Loucy (cell line): ENCODE results near the gene EPB41L2.

Source experiments
- H2AFZ ChIP-seq: fragments of 200-600 bp; sonication (generic); 2 replicates; pipeline ENCODE4 v1.6.0; 2016; ENCODE audit warnings: antibody characterized with exemption, mild to moderate bottlenecking, low read length, moderate library complexity
- H3F3A ChIP-seq: fragments of 200-600 bp; 2 replicates; pipeline ENCODE4 v1.6.0; 2016; ENCODE audit warnings: antibody characterized with exemption, low read depth, mild to moderate bottlenecking
- H3K27me3 ChIP-seq: fragments of 200-600 bp; sonication (generic); 2 replicates; pipeline ENCODE4 v1.6.1; 2014; ENCODE audit warnings: low read length, mild to moderate bottlenecking; ENCODE audit not compliant: insufficient read depth, poor library complexity, severe bottlenecking
- H3K36me3 ChIP-seq: fragments of 200-600 bp; sonication (generic); 2 replicates; pipeline ENCODE4 v1.6.1; 2016; ENCODE audit warnings: low read length; ENCODE audit not compliant: insufficient read depth
- H3K4me1 ChIP-seq: fragments of 200-600 bp; sonication (generic); 2 replicates; pipeline ENCODE4 v1.5.1; 2014; ENCODE audit warnings: low read length, mild to moderate bottlenecking; ENCODE audit not compliant: insufficient read depth, poor library complexity, severe bottlenecking
- H3K4me2 ChIP-seq: fragments of 200-600 bp; sonication (generic); 2 replicates; pipeline ENCODE4 v1.6.0; 2014; ENCODE audit warnings: antibody characterized with exemption, low read length, low read depth, mild to moderate bottlenecking; ENCODE audit not compliant: poor library complexity, severe bottlenecking
- H3K4me3 ChIP-seq: fragments of 200-600 bp; sonication (generic); 2 replicates; pipeline ENCODE4 v1.5.1; 2014; ENCODE audit warnings: low read length, mild to moderate bottlenecking, mixed read lengths; ENCODE audit not compliant: poor library complexity, severe bottlenecking
- H3K79me2 ChIP-seq: fragments of 200-600 bp; sonication (generic); 2 replicates; pipeline ENCODE4 v1.6.1; 2014; ENCODE audit warnings: low read length; ENCODE audit not compliant: insufficient read depth
- H3K9ac ChIP-seq: fragments of 200-600 bp; sonication (generic); 2 replicates; pipeline ENCODE4 v1.6.0; 2014; ENCODE audit warnings: mild to moderate bottlenecking, low read depth, low read length, moderate library complexity; ENCODE audit not compliant: poor library complexity, severe bottlenecking
- H3K9me2 ChIP-seq: fragments of 200-600 bp; sonication (generic); replicated peaks from 2 replicates; pipeline ENCODE4 v1.6.1; 2016; ENCODE audit warnings: low read depth, low read length, mixed read lengths
- H3K9me3 ChIP-seq: fragments of 200-600 bp; sonication (generic); 2 replicates; pipeline ENCODE4 v1.6.1; 2014; ENCODE audit warnings: mild to moderate bottlenecking, antibody characterized with exemption, low read length, low read depth; ENCODE audit not compliant: insufficient read depth
- H4K20me1 ChIP-seq: fragments of 200-600 bp; sonication (generic); 2 replicates; pipeline ENCODE4 v1.6.0; 2014; ENCODE audit warnings: antibody characterized with exemption, low read length, mild to moderate bottlenecking; ENCODE audit not compliant: insufficient read depth, poor library complexity, severe bottlenecking
- EZH2phosphoT487 ChIP-seq: fragments of 200-600 bp; IDR thresholded peaks from 2 replicates; pipeline ENCODE4 v1.6.1; 2018; ENCODE audit warnings: antibody characterized with exemption, mild to moderate bottlenecking, moderate library complexity, borderline replicate concordance
- TF ChIP-seq, protein P1 (sequence below): fragments of 200-600 bp; sonication (generic); conservative IDR thresholded peaks from 2 replicates; pipeline ENCODE4 v1.5.1; 2014; ENCODE audit warnings: mild to moderate bottlenecking, antibody characterized with exemption, low read length

The EPB41L2 gene

DNA sequence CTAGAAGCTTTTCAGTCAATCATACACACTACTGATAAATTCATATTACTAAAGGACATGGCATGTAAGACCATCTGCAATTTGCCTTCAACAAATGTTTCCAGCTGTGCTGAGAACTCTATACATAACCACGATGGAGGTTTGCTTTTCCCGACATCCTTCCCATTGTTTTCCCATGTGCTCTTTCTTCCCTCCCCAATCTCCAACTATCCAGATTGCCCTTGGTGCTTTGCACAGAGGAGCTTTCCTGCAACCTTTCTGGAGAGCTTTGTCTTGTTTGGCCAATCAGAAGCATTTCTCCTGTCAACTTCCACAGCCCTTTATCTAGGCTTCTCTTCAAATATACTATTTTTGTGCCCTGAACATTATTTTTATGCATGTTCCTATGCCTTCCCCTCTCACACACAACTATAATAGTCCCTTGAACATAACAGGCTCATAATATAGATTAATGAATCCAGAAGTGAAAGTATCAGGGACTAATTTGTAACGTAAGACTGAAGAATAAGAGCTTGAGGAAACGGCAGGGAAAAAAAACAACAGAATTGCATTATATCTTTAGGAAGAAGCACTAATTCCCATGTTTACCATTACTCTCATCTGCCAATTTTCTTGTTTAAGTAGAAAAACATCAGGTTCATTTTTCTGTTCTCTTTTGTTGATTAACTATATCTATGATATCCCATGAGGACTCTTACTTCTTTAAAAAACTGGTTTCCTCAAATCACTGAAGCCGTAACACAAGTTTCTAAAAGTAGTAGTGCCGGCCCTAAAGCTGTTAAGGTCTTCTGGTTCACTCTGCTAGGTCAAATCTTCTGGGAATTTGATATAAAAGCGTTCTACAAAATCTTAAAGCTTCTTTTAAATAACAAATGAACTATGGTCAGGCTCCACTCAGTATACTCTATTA, 215.8 kb downstream of the EPB41L2 start:
- H3K36me3 ChIP-seq = no peaks in the 10 kb centered on the region
- H3K9me3 ChIP-seq = no peaks in the 10 kb centered on the region
- no peak overlapping the region for H3K4me2 ChIP-seq
- H3K79me2 ChIP-seq = no peaks in the 10 kb centered on the region
- no peak overlapping the region for H2AFZ ChIP-seq
- TF ChIP-seq EZH2phosphoT487 = no peak
- H3F3A ChIP-seq = no peaks in the 10 kb centered on the region
- no peak overlapping the region for H3K4me3 ChIP-seq
- no peak overlapping the region for H3K9ac ChIP-seq
- no peaks in the 10 kb centered on the region for H3K27me3 ChIP-seq
- peaks cover 10% of the 10 kb centered on the region for H3K4me1 ChIP-seq
- no peaks in the 10 kb centered on the region for H4K20me1 ChIP-seq
- H3K9me2 ChIP-seq = no peaks in the 10 kb centered on the region

- Histone ChIP-seq H3K27me3 (no peaks in the 10 kb centered on the region), H3K79me2 (no peaks in the 10 kb centered on the region), H3K36me3 (no peaks in the 10 kb centered on the region; the same call in 1 of the 2 replicates), H4K20me1 (no peaks in the 10 kb centered on the region), H3K9me3 (no peaks in the 10 kb centered on the region), H3K9me2 (no peaks in the 10 kb centered on the region), H3K4me1 (peaks cover 10% of the 10 kb centered on the region), H3K4me3 (no peak overlapping the region), H3F3A (no peaks in the 10 kb centered on the region), H2AFZ (no peak overlapping the region), H3K4me2 (no peak overlapping the region), H3K9ac (no peak overlapping the region)
- TF ChIP-seq, protein P1, sequence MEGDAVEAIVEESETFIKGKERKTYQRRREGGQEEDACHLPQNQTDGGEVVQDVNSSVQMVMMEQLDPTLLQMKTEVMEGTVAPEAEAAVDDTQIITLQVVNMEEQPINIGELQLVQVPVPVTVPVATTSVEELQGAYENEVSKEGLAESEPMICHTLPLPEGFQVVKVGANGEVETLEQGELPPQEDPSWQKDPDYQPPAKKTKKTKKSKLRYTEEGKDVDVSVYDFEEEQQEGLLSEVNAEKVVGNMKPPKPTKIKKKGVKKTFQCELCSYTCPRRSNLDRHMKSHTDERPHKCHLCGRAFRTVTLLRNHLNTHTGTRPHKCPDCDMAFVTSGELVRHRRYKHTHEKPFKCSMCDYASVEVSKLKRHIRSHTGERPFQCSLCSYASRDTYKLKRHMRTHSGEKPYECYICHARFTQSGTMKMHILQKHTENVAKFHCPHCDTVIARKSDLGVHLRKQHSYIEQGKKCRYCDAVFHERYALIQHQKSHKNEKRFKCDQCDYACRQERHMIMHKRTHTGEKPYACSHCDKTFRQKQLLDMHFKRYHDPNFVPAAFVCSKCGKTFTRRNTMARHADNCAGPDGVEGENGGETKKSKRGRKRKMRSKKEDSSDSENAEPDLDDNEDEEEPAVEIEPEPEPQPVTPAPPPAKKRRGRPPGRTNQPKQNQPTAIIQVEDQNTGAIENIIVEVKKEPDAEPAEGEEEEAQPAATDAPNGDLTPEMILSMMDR = no peak
- no peak for TF ChIP-seq EZH2phosphoT487
These were observed 216.5 kb downstream of the EPB41L2 start for GRCh38 chr6:130846501-130846900.

- no peaks in the 10 kb centered on the region for H3K9me2 ChIP-seq
- H3K4me2 ChIP-seq = no peak overlapping the region
- no peaks in the 10 kb centered on the region for H4K20me1 ChIP-seq
- H3K36me3 ChIP-seq = peaks cover 17% of the 10 kb centered on the region; the same call in 1 of the 2 replicates
- no peak for TF ChIP-seq EZH2phosphoT487
- TF ChIP-seq, protein P1 = peak; percentile 81
- no peak overlapping the region for H3K4me3 ChIP-seq
- no peak overlapping the region for H3K9ac ChIP-seq
- H3K4me1 ChIP-seq = peaks cover 3% of the 10 kb centered on the region
- H3K27me3 ChIP-seq = no peaks in the 10 kb centered on the region
- H2AFZ ChIP-seq = no peak overlapping the region
- H3F3A ChIP-seq = no peaks in the 10 kb centered on the region
- H3K9me3 ChIP-seq = no peaks in the 10 kb centered on the region
- no peaks in the 10 kb centered on the region for H3K79me2 ChIP-seq
These were observed 219.3 kb downstream of the EPB41L2 start for GRCh38 chr6:130843575-130844320.
